Fibroblast of lung (primary cell): ENCODE data around the gene POLR1H. TPM values are rescaled to one million over a fixed set of nuclear protein-coding genes. Genes with fewer than 3 reads are reported as not detected.

Experiments used
- DNase-seq, 2 donors: peaks; one replicate each; pipeline versions ENCODE4 v3.0.0 to v3.0.0-alpha.2; 2010; ENCODE audit warnings: low read depth in 2 of 2
- H2AFZ ChIP-seq: 2 replicates; pipeline ENCODE4 v1.5.1; 2012; ENCODE audit warnings: low read length, control low read depth, inconsistent platforms
- H3K27ac ChIP-seq: 2 replicates; pipeline ENCODE4 v1.5.1; 2011; ENCODE audit warnings: low read length, control low read depth; ENCODE audit not compliant: insufficient read depth
- H3K27me3 ChIP-seq: 2 replicates; pipeline ENCODE4 v1.5.1; 2011; ENCODE audit warnings: mild to moderate bottlenecking, low read length; ENCODE audit not compliant: control insufficient read depth, insufficient read depth
- H3K36me3 ChIP-seq: 2 replicates; pipeline ENCODE4 v1.5.1; 2011; ENCODE audit warnings: low read length; ENCODE audit not compliant: control insufficient read depth, insufficient read depth
- H3K4me1 ChIP-seq: 2 replicates; pipeline ENCODE4 v1.5.1; 2011; ENCODE audit warnings: low read length; ENCODE audit not compliant: control insufficient read depth, insufficient read depth; ENCODE audit errors: extremely low read depth
- H3K4me2 ChIP-seq: 2 replicates; pipeline ENCODE4 v1.5.1; 2011; ENCODE audit warnings: low read length, control low read depth; ENCODE audit not compliant: insufficient read depth; ENCODE audit errors: extremely low read depth
- H3K4me3 ChIP-seq, 4 experiments: fragments of 200-600 bp in 1 of 4; sonication (generic) in 1 of 4; replicated peaks in 1 of 4; 2 replicates each; pipeline ENCODE4 v1.5.1; 2011 to 2016; ENCODE audit warnings: low read length in 4 of 4, low read depth in 3 of 4, mild to moderate bottlenecking in 3 of 4, control low read depth in 2 of 4, inconsistent platforms in 1 of 4, mixed read lengths in 1 of 4; ENCODE audit not compliant: insufficient read depth in 1 of 4; ENCODE audit errors: control extremely low read depth in 1 of 4
- H3K79me2 ChIP-seq: 2 replicates; pipeline ENCODE4 v1.5.1; 2012; ENCODE audit warnings: mild to moderate bottlenecking, low read length, inconsistent platforms; ENCODE audit not compliant: control insufficient read depth, insufficient read depth
- H3K9ac ChIP-seq: 2 replicates; pipeline ENCODE4 v1.5.1; 2011; ENCODE audit warnings: mild to moderate bottlenecking, low read length, control low read depth; ENCODE audit not compliant: insufficient read depth
- H3K9me3 ChIP-seq: 2 replicates; pipeline ENCODE4 v1.5.1; 2012; ENCODE audit warnings: low read depth, low read length; ENCODE audit not compliant: control insufficient read depth, insufficient read depth
- H4K20me1 ChIP-seq: 2 replicates; pipeline ENCODE4 v1.5.1; 2011; ENCODE audit warnings: low read length; ENCODE audit not compliant: control insufficient read depth, insufficient read depth; ENCODE audit errors: extremely low read depth
- CTCF ChIP-seq, 2 donors: IDR thresholded peaks in 1 of 2; conservative IDR thresholded peaks in 1 of 2; 1 replicate in 1 of 2; 2 replicates in 1 of 2; pipeline ENCODE4 v1.5.1; 2011 to 2012; ENCODE audit warnings: low read length in 2 of 2, control low read depth in 1 of 2, inconsistent platforms in 1 of 2, low read depth in 1 of 2, mild to moderate bottlenecking in 1 of 2
- EZH2 ChIP-seq: IDR thresholded peaks from 2 replicates; pipeline ENCODE4 v1.5.1; 2012; ENCODE audit warnings: low read length, control low read depth, mild to moderate bottlenecking; ENCODE audit errors: missing control alignments
- polyA plus RNA-seq, 2 donors: library from polyadenylated mRNA; depleted of rRNA in 1 of 2; stranded (reverse) in 1 of 2; unstranded in 1 of 2; fragments of >200 nt; gene quantifications; 2 replicates each; pipeline ENCODE4 v1.2.1, GENCODE V29; 2011 to 2012; ENCODE audit warnings: missing spikeins in 1 of 2
- total RNA-seq: library from RNA; depleted of rRNA; stranded (reverse); fragments of >200 nt; gene quantifications from 2 replicates; pipeline ENCODE4 v1.2.1, GENCODE V29; 2014

Gene POLR1H
- total and polyA plus RNA-seq, 2 donors (not counting 1 experiment from before 2014, with no cell fraction given): 25.0 to 46.1 TPM

DNA sequence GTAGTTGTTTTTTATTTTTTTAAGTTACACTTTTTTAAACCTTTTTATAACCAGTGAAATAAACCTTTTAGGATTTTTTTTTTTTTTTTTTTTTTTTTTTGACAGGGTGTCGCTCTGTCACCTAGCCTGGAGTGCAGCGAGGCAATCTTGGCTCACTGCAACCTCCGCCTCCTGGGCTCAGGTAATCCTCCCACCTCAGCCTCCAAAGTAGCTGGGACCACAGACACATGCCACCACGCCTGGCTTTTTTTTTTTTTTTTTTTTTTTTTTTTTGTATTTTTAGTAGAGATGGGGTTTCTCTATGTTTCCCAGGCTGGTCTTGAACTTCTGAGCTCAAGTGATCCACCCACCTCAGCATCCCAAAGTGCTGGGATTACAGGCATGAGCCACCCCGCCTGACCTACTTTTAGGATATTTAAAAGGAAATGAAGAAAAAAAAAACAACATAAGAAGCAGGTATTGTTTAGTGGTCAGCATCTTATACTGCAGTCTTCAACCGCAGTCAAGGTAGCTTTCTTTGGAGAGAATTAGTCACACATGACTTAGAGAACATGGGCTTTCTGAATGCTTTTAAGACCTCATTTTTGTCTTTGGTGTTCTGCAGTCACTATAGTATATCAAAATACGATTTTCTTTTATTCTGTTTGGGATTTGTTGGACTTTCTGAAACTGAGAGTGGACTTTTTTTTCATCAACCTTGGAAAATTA is 1.6 kb downstream of the POLR1H start:
- H3K79me2 ChIP-seq: peaks cover 26% of the 10 kb centered on the region
- H3K9ac ChIP-seq: no peak overlapping the region
- peak overlapping the region in 3 of 4 experiments; percentile 77 to 99 (median 89) for H3K4me3 ChIP-seq
- no peak for DNase-seq
- no peak for TF ChIP-seq EZH2
- TF ChIP-seq CTCF (conservative IDR thresholded peaks at IDR 0.05 in 1 of 2, IDR thresholded peaks at IDR 0.05 in 1 of 2; ENCODE audit: low read depth in 1 of 2, low read length in 2 of 2): no peak
- H2AFZ ChIP-seq: no peak overlapping the region
- no peaks in the 10 kb centered on the region for H3K36me3 ChIP-seq
- no peaks in the 10 kb centered on the region for H3K27me3 ChIP-seq
- H3K4me1 ChIP-seq: peaks cover 9% of the 10 kb centered on the region
- no peaks in the 10 kb centered on the region for H3K9me3 ChIP-seq
- H3K4me2 ChIP-seq: peak overlapping the region; percentile 96
- no peaks in the 10 kb centered on the region for H4K20me1 ChIP-seq
- H3K27ac ChIP-seq: no peak overlapping the region

GRCh38 chr6:30063315-30063714 is 2.2 kb downstream of the POLR1H start:
- Histone ChIP-seq H3K27ac (no peak overlapping the region), H3K27me3 (no peaks in the 10 kb centered on the region), H3K9me3 (no peaks in the 10 kb centered on the region), H3K36me3 (no peaks in the 10 kb centered on the region), H3K9ac (no peak overlapping the region), H3K4me1 (peaks cover 13% of the 10 kb centered on the region), H4K20me1 (no peaks in the 10 kb centered on the region), H3K4me2 (no peak overlapping the region), H2AFZ (no peak overlapping the region), H3K79me2 (peaks cover 33% of the 10 kb centered on the region), H3K4me3 (no peak overlapping the region)
- no peak for DNase-seq
- TF ChIP-seq CTCF (conservative IDR thresholded peaks at IDR 0.05 in 1 of 2, IDR thresholded peaks at IDR 0.05 in 1 of 2; ENCODE audit: low read depth in 1 of 2, low read length in 2 of 2) (no peak), EZH2 (no peak)

DNA sequence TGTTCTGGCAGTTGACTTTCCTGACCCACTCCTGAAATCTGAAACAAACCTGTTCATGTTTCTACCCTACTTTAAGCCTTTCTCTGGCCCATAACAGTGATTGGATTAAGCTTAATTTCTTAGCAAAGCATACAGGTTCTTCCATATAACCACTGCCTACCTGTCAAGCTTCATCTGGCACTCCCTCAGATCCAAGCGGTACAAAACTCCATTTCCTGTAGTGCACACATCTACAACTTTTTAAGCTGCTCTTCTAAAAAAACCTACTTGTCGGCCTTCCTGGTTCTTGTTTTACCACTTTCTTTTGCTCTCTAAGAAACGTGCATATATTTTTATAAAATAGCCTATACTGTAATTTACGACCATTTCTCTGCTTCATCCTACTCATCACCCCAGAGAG is 5.0 kb downstream of the POLR1H start:
- Histone ChIP-seq H3K4me2 (peak overlapping the region; percentile 55), H3K36me3 (no peaks in the 10 kb centered on the region), H3K9ac (no peak overlapping the region), H3K27ac (peak overlapping the region; percentile 99), H3K4me3 (peak overlapping the region; percentile 17 to 88 (median 43)), H3K27me3 (peaks cover 2% of the 10 kb centered on the region), H3K9me3 (no peaks in the 10 kb centered on the region), H4K20me1 (no peaks in the 10 kb centered on the region), H2AFZ (peak overlapping the region; percentile 52), H3K79me2 (peaks cover 28% of the 10 kb centered on the region), H3K4me1 (peaks cover 8% of the 10 kb centered on the region)
- no peak for DNase-seq
- TF ChIP-seq CTCF (conservative IDR thresholded peaks at IDR 0.05 in 1 of 2, IDR thresholded peaks at IDR 0.05 in 1 of 2; ENCODE audit: low read depth in 1 of 2, low read length in 2 of 2) (no peak), EZH2 (no peak)
